GM12875 (cell line): ENCODE data around the gene PAQR5.

Source experiments
- H3K4me3 ChIP-seq: one replicate; pipeline ENCODE4 v1.5.1; 2011; ENCODE audit warnings: low read depth, low read length, control low read depth
- TF ChIP-seq, protein P1 (sequence below): IDR thresholded peaks from 2 replicates; pipeline ENCODE4 v1.5.1; 2011; ENCODE audit warnings: low read depth, mild to moderate bottlenecking, control low read depth, inconsistent platforms, low read length, moderate library complexity, borderline replicate concordance; ENCODE audit not compliant: insufficient read depth

The PAQR5 gene

DNA sequence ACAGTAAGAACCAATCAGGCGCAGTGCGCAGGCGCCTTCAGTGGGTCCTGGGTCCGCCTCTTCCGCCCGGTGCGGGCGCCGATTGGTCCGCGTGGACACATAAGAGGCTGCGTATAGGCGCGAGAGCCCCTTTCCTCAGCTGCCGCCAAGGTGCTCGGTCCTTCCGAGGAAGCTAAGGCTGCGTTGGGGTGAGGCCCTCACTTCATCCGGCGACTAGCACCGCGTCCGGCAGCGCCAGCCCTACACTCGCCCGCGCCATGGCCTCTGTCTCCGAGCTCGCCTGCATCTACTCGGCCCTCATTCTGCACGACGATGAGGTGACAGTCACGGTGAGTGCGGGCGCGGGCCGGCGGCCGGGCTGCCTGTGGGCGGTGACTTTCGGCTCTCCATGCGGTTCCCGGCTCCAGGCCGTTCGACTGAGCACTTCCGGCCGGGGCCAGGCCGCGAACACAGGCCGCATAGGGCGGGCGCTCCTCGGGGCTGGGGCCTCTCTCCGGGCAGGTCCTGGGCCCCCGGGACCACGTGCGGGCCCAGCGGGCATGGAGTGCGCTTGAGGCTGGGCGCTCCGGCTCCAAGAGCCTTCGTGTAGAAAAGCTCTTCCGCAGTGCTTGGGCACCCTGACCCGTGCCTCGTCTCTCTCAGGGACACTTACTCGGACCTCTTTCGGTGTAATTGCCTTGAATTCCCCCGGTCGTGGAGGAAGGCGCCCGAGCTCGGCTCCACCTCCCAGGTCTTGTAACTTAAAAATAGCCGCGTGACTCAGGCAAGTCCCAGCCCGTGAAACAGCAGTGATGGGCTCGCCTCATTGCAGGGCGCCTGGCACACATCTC, 154.2 kb downstream of the PAQR5 start, which contains the start of gene RPLP1:
Gene RPLP1 (plus strand): TSS at position 127 of the 830 bp plus-strand sequence. CDS start 131 bp downstream, at position 258.
- peak within 1 kb of the TSS; percentile 99 for H3K4me3 ChIP-seq
- TF ChIP-seq, protein P1, sequence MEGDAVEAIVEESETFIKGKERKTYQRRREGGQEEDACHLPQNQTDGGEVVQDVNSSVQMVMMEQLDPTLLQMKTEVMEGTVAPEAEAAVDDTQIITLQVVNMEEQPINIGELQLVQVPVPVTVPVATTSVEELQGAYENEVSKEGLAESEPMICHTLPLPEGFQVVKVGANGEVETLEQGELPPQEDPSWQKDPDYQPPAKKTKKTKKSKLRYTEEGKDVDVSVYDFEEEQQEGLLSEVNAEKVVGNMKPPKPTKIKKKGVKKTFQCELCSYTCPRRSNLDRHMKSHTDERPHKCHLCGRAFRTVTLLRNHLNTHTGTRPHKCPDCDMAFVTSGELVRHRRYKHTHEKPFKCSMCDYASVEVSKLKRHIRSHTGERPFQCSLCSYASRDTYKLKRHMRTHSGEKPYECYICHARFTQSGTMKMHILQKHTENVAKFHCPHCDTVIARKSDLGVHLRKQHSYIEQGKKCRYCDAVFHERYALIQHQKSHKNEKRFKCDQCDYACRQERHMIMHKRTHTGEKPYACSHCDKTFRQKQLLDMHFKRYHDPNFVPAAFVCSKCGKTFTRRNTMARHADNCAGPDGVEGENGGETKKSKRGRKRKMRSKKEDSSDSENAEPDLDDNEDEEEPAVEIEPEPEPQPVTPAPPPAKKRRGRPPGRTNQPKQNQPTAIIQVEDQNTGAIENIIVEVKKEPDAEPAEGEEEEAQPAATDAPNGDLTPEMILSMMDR: no peak

DNA sequence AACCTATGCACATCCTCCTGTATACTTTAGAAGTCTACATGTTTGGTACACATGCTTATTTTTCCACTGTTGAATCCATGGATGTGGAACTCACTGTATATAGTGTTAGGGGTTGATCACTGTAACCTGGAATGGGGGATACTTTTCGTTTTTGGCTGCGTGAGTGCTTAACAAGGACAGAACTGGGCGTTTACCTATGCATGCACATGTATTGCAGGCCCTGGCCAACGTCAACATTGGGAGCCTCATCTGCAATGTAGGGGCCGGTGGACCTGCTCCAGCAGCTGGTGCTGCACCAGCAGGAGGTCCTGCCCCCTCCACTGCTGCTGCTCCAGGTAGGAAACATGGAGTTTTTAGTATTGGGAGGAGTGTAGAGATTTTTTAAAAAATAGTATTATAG, 156.2 kb downstream of the PAQR5 start:
- no peak overlapping the region for H3K4me3 ChIP-seq
- TF ChIP-seq, protein P1: no peak

DNA sequence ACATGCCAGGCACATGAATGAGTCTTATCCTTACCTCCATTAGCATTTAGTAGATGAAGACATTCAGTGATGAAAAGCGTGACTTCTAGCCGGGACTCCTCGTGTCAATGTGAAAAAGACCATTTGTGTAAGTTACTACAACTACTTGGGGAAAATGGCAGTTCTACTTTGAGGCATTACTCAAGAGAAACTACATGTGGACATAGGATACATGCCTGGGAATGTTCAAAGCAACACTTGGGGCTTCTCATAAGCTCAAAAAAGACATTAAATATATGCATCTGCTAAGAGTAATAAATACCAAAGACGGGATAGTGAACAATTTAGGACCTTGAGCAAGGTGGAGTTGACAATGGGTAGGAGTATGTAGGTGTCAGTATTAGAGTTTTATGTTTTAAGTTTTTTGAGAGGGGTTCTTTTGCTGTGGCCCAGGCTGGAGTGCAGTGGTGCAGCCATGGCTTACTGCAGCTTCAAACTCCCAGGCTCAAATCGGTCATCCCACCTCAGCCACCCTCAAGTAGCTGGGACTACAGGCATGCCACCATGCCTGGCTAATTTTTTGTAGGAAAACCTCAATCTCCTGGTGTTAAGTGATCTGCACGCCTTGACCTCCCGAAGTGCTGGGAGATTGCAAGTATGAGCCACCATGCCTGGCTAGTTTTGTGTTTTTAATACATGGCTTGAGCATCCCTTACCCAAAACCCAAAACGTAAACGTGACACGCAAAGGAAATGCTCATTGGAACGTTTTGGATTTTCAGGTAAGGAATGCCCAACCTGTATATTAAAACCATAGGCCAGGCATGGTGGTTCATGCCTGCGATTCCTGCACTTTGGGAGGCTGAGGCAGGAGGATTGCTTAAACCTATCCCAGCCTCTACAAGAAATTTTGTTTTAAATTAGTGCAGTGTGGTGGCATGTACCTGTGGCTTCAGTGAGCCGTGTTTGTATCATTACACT, 157.8 kb downstream of the PAQR5 start:
- no peak overlapping the region for H3K4me3 ChIP-seq

More for the DNA sequence above, 157.8 kb downstream of the PAQR5 start:
- TF ChIP-seq, protein P1: no peak
